NCI-H2171 (cell line): Measurements from ENCODE around the gene MIPEP.

ENCODE experiments used
- DNase-seq: peaks from one replicate; lab custom pipeline; 2025; lab: John Stamatoyannopoulos, UW

Gene MIPEP

GRCh38 chr13:23680845-23681669 lies 208.1 kb downstream of the MIPEP start:
- no peak for DNase-seq
